GM23338 (cell line): ENCODE data around the gene RAET1G. TPM values are rescaled to one million over a fixed set of nuclear protein-coding genes. Genes with fewer than 3 reads are reported as not detected.
A peak's percentile ranks its signal among the peaks of the same experiment; 100 is the strongest.

ENCODE experiments used
- ATAC-seq: fragments of 200-7000 bp; cut with Tn5 transposase; 3 replicates; pipeline ENCODE4 v1.9.1; 2020
- DNase-seq: peaks from one replicate; pipeline ENCODE4 v3.0.0-alpha.2; 2015; ENCODE audit warnings: low spot score
- H2AFZ ChIP-seq: fragments of 200-600 bp; sonication (generic); 2 replicates; pipeline ENCODE4 v1.8.0; 2016; ENCODE audit warnings: antibody characterized with exemption, mild to moderate bottlenecking, moderate library complexity
- H3F3A ChIP-seq: fragments of 200-600 bp; sonication (generic); replicated peaks from 2 replicates; pipeline ENCODE4 v1.8.0; 2017; ENCODE audit warnings: antibody characterized with exemption, mixed run types, low read depth
- H3K27ac ChIP-seq: fragments of 200-600 bp; sonication (generic); 2 replicates; pipeline ENCODE4 v1.6.1; 2016; ENCODE audit warnings: low read depth
- H3K27me3 ChIP-seq: fragments of 200-600 bp; sonication (generic); 2 replicates; pipeline ENCODE4 v1.8.0; 2016; ENCODE audit warnings: mild to moderate bottlenecking, mixed run types, moderate library complexity; ENCODE audit not compliant: insufficient read depth
- H3K36me3 ChIP-seq: fragments of 200-600 bp; sonication (generic); 2 replicates; pipeline ENCODE4 v1.8.0; 2016; ENCODE audit warnings: mild to moderate bottlenecking; ENCODE audit not compliant: insufficient read depth
- H3K4me1 ChIP-seq: fragments of 200-600 bp; sonication (generic); 2 replicates; pipeline ENCODE4 v1.8.0; 2016; ENCODE audit warnings: mild to moderate bottlenecking, moderate library complexity; ENCODE audit not compliant: insufficient read depth
- H3K4me2 ChIP-seq: fragments of 200-600 bp; sonication (generic); 2 replicates; pipeline ENCODE4 v1.7.1; 2017; ENCODE audit warnings: mixed run types
- H3K4me3 ChIP-seq: fragments of 200-600 bp; sonication (generic); 2 replicates; pipeline ENCODE4 v1.6.1; 2016; ENCODE audit warnings: mixed run types
- H3K79me2 ChIP-seq: fragments of 200-600 bp; sonication (generic); replicated peaks from 2 replicates; pipeline ENCODE4 v1.8.0; 2017; ENCODE audit warnings: mild to moderate bottlenecking; ENCODE audit not compliant: insufficient read depth
- H3K9me2 ChIP-seq: fragments of 200-600 bp; sonication (generic); 2 replicates; pipeline ENCODE4 v1.8.0; 2017; ENCODE audit not compliant: insufficient read depth
- H4K20me1 ChIP-seq: fragments of 200-600 bp; sonication (generic); replicated peaks from 2 replicates; pipeline ENCODE4 v1.8.0; 2017; ENCODE audit warnings: mild to moderate bottlenecking; ENCODE audit not compliant: insufficient read depth
- H3K27ac Mint-ChIP-seq: 2 replicates; pipeline ENCODE4 v1.8.0; 2020; ENCODE audit warnings: inconsistent platforms, mild to moderate bottlenecking, moderate library complexity, mixed read lengths
- H3K27me3 Mint-ChIP-seq: 3 replicates; pipeline ENCODE4 v1.8.0; 2022; ENCODE audit warnings: low read depth, mild to moderate bottlenecking, moderate library complexity, mixed read lengths, inconsistent platforms; ENCODE audit not compliant: insufficient read depth, poor library complexity
- H3K36me3 Mint-ChIP-seq: 3 replicates; pipeline ENCODE4 v1.8.0; 2021; ENCODE audit warnings: low read depth, mild to moderate bottlenecking, inconsistent platforms, moderate library complexity, mixed read lengths
- H3K4me1 Mint-ChIP-seq: 3 replicates; pipeline ENCODE4 v1.8.0; 2020; ENCODE audit warnings: mild to moderate bottlenecking, inconsistent platforms, mixed read lengths
- H3K4me3 Mint-ChIP-seq: 3 replicates; pipeline ENCODE4 v1.8.0; 2021; ENCODE audit warnings: moderate library complexity, mild to moderate bottlenecking, inconsistent platforms, mixed read lengths
- H3K9me3 Mint-ChIP-seq: 3 replicates; pipeline ENCODE4 v1.8.0; 2020; ENCODE audit warnings: moderate library complexity, mild to moderate bottlenecking, inconsistent platforms, mixed read lengths
- CREB1 ChIP-seq: fragments of 250-450 bp; sonication (Bioruptor Pico); IDR thresholded peaks from 2 replicates; pipeline ENCODE4 v1.5.0; 2020; ENCODE audit warnings: low read depth, mild to moderate bottlenecking, moderate library complexity
- CTCF ChIP-seq, 2 experiments: fragments of 200-600 bp in 1 of 2; sonication (generic) in 1 of 2; conservative IDR thresholded peaks; 2 replicates each; pipeline versions ENCODE4 v1.5.1 to v1.6.1; 2016 to 2017; ENCODE audit warnings: antibody characterized with exemption in 2 of 2, low read depth in 2 of 2, mild to moderate bottlenecking in 2 of 2, moderate library complexity in 1 of 2
- ETS1 ChIP-seq: IDR thresholded peaks from 2 replicates; pipeline ENCODE4 v1.6.1; 2016; ENCODE audit warnings: antibody characterized with exemption
- EZH2 ChIP-seq: fragments of 200-600 bp; sonication (generic); IDR thresholded peaks from one replicate; pipeline ENCODE4 v1.8.0; 2017; ENCODE audit warnings: antibody characterized with exemption, mild to moderate bottlenecking, low read depth; ENCODE audit not compliant: unreplicated experiment
- EZH2phosphoT487 ChIP-seq: fragments of 200-600 bp; sonication (generic); IDR thresholded peaks from one replicate; pipeline ENCODE4 v1.8.1; 2018; ENCODE audit warnings: antibody characterized with exemption; ENCODE audit not compliant: unreplicated experiment
- polyA plus RNA-seq: library from polyadenylated mRNA; unstranded; fragments of >200 nt; fragmentation: Nextera tagmentation; extraction: Ambion mirVana; gene quantifications from 2 replicates; pipeline ENCODE4 v1.2.1, GENCODE V29; 2016
- total RNA-seq: library from RNA; depleted of rRNA; stranded (reverse); fragments of >200 nt; shearing (Covaris generic); gene quantifications from 2 replicates; pipeline ENCODE4 v1.2.3, GENCODE V29; 2014
- TF ChIP-seq, protein P1 (sequence below): fragments of 250-450 bp; sonication (Bioruptor Pico); IDR thresholded peaks from 2 replicates; pipeline ENCODE4 v1.5.0; 2020; ENCODE audit warnings: mild to moderate bottlenecking, moderate library complexity

Gene RAET1G
- total and polyA plus RNA-seq, 2 experiments from 2014 or later, result not detected

- Histone ChIP-seq H3K36me3 (no peaks in the 10 kb centered on the region), H3K79me2 (no peaks in the 10 kb centered on the region), H3K27me3 (peaks cover 90% of the 10 kb centered on the region), H2AFZ (no peak overlapping the region), H4K20me1 (no peaks in the 10 kb centered on the region; the same call in 1 of the 2 replicates), H3K27ac (no peak overlapping the region), H3K4me2 (no peak overlapping the region), H3K9me2 (no peaks in the 10 kb centered on the region), H3K4me3 (no peak overlapping the region), H3F3A (no peaks in the 10 kb centered on the region), H3K4me1 (peaks cover 8% of the 10 kb centered on the region; the same call in 1 of the 2 replicates)
- Mint-ChIP-seq H3K4me1 (peaks cover 11% of the 10 kb centered on the region), H3K4me3 (peak overlapping the region; percentile 35; the same call in 1 of the 3 replicates), H3K27ac (no peak overlapping the region), H3K36me3 (no peaks in the 10 kb centered on the region; the same call in 2 of the 3 replicates), H3K27me3 (peaks cover 92% of the 10 kb centered on the region), H3K9me3 (peaks cover 2% of the 10 kb centered on the region)
- no peak for ATAC-seq
- TF ChIP-seq ETS1 (no peak), EZH2 (peak; percentile 55), EZH2phosphoT487 (no peak), CREB1 (CRISPR knock-in tag) (no peak), CTCF (conservative IDR thresholded peaks at IDR 0.05; ENCODE audit: low read depth in 2 of 2) (no peak)
- no peak for DNase-seq
Measured at GRCh38 chr6:149939909-149940671, 17.2 kb upstream of the RAET1G start.

- Histone ChIP-seq H2AFZ (no peak overlapping the region), H3K9me2 (no peaks in the 10 kb centered on the region), H3K27ac (no peak overlapping the region), H3F3A (no peaks in the 10 kb centered on the region), H3K79me2 (no peaks in the 10 kb centered on the region), H3K27me3 (peaks cover 98% of the 10 kb centered on the region), H3K4me3 (peak overlapping the region; percentile 57; the same call in 1 of the 2 replicates), H3K36me3 (no peaks in the 10 kb centered on the region), H3K4me2 (peak overlapping the region; percentile 84), H3K4me1 (peaks cover 8% of the 10 kb centered on the region; the same call in 1 of the 2 replicates), H4K20me1 (no peaks in the 10 kb centered on the region; the same call in 1 of the 2 replicates)
- TF ChIP-seq, protein P1, sequence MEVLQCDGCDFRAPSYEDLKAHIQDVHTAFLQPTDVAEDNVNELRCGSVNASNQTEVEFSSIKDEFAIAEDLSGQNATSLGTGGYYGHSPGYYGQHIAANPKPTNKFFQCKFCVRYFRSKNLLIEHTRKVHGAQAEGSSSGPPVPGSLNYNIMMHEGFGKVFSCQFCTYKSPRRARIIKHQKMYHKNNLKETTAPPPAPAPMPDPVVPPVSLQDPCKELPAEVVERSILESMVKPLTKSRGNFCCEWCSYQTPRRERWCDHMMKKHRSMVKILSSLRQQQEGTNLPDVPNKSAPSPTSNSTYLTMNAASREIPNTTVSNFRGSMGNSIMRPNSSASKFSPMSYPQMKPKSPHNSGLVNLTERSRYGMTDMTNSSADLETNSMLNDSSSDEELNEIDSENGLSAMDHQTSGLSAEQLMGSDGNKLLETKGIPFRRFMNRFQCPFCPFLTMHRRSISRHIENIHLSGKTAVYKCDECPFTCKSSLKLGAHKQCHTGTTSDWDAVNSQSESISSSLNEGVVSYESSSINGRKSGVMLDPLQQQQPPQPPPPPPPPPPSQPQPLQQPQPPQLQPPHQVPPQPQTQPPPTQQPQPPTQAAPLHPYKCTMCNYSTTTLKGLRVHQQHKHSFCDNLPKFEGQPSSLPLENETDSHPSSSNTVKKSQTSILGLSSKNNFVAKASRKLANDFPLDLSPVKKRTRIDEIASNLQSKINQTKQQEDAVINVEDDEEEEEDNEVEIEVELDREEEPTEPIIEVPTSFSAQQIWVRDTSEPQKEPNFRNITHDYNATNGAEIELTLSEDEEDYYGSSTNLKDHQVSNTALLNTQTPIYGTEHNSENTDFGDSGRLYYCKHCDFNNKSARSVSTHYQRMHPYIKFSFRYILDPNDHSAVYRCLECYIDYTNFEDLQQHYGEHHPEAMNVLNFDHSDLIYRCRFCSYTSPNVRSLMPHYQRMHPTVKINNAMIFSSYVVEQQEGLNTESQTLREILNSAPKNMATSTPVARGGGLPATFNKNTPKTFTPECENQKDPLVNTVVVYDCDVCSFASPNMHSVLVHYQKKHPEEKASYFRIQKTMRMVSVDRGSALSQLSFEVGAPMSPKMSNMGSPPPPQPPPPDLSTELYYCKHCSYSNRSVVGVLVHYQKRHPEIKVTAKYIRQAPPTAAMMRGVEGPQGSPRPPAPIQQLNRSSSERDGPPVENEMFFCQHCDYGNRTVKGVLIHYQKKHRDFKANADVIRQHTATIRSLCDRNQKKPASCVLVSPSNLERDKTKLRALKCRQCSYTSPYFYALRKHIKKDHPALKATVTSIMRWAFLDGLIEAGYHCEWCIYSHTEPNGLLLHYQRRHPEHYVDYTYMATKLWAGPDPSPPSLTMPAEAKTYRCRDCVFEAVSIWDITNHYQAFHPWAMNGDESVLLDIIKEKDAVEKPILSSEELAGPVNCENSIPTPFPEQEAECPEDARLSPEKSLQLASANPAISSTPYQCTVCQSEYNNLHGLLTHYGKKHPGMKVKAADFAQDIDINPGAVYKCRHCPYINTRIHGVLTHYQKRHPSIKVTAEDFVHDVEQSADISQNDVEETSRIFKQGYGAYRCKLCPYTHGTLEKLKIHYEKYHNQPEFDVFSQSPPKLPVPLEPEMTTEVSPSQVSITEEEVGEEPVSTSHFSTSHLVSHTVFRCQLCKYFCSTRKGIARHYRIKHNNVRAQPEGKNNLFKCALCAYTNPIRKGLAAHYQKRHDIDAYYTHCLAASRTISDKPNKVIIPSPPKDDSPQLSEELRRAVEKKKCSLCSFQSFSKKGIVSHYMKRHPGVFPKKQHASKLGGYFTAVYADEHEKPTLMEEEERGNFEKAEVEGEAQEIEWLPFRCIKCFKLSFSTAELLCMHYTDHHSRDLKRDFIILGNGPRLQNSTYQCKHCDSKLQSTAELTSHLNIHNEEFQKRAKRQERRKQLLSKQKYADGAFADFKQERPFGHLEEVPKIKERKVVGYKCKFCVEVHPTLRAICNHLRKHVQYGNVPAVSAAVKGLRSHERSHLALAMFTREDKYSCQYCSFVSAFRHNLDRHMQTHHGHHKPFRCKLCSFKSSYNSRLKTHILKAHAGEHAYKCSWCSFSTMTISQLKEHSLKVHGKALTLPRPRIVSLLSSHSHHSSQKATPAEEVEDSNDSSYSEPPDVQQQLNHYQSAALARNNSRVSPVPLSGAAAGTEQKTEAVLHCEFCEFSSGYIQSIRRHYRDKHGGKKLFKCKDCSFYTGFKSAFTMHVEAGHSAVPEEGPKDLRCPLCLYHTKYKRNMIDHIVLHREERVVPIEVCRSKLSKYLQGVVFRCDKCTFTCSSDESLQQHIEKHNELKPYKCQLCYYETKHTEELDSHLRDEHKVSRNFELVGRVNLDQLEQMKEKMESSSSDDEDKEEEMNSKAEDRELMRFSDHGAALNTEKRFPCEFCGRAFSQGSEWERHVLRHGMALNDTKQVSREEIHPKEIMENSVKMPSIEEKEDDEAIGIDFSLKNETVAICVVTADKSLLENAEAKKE (CRISPR knock-in tag), result no peak
- no peak for DNase-seq
- no peak for ATAC-seq
- peaks cover 99% of the 10 kb centered on the region for H3K27me3 Mint-ChIP-seq
- H3K4me3 Mint-ChIP-seq, result peak overlapping the region; percentile 69
- H3K9me3 Mint-ChIP-seq, result peaks cover 2% of the 10 kb centered on the region
- no peak overlapping the region for H3K27ac Mint-ChIP-seq
- no peaks in the 10 kb centered on the region; the same call in 2 of the 3 replicates for H3K36me3 Mint-ChIP-seq
- H3K4me1 Mint-ChIP-seq, result peaks cover 11% of the 10 kb centered on the region
Measured at GRCh38 chr6:149939356-149939648, 16.4 kb upstream of the RAET1G start.
